Activated CD8-positive, alpha-beta memory T cell treated with anti-CD3 and anti-CD28 coated beads, Interleukin-2, amount 50 U/mL, for 48 hours (primary cell): ENCODE results near the gene DCANP1.

Experiments used
- DNase-seq: peaks from one replicate; pipeline ENCODE4 v3.0.0-alpha.2; 2020

The DCANP1 gene

GRCh38 chr5:135455876-135456237 is 8.7 kb upstream of the DCANP1 start:
- no peak for DNase-seq

- DNase-seq = no peak
Measured at GRCh38 chr5:135454946-135455345, 7.8 kb upstream of the DCANP1 start.

- no peak for DNase-seq
Measured at GRCh38 chr5:135453613-135454012, 6.5 kb upstream of the DCANP1 start.

- no peak for DNase-seq
Measured at GRCh38 chr5:135452321-135453030, 5.3 kb upstream of the DCANP1 start, which contains the start of gene TIFAB. TSS of gene TIFAB (minus strand) at chr5:135452351. CDS start at chr5:135449939, 2,412 bp downstream.

- no peak for DNase-seq
Measured at GRCh38 chr5:135451581-135452320, 4.6 kb upstream of the DCANP1 start.

- no peak for DNase-seq
Measured at GRCh38 chr5:135450952-135451351, 3.8 kb upstream of the DCANP1 start.

- DNase-seq = no peak
Measured at GRCh38 chr5:135450336-135450735, 3.2 kb upstream of the DCANP1 start.

- no peak for DNase-seq
Measured at GRCh38 chr5:135449644-135450043, 2.5 kb upstream of the DCANP1 start.

GRCh38 chr5:135448791-135449507 is 1.8 kb upstream of the DCANP1 start:
- DNase-seq = no peak

- DNase-seq = peak; percentile 18
Measured at GRCh38 chr5:135448071-135448739, 1.1 kb upstream of the DCANP1 start.

GRCh38 chr5:135446615-135447014 is 533 bp downstream of the DCANP1 start:
- peak; percentile 15 for DNase-seq

- DNase-seq = peak; percentile 37
Measured at GRCh38 chr5:135446206-135446605, 942 bp downstream of the DCANP1 start.

GRCh38 chr5:135445306-135445985 is 1.7 kb downstream of the DCANP1 start:
- DNase-seq = peak; percentile 32

GRCh38 chr5:135444881-135445280 is 2.3 kb downstream of the DCANP1 start:
- peak; percentile 32 for DNase-seq

GRCh38 chr5:135444360-135444759 is 2.8 kb downstream of the DCANP1 start:
- DNase-seq = peak; percentile 26

GRCh38 chr5:135443161-135443960 is 3.8 kb downstream of the DCANP1 start:
- peak; percentile 18 for DNase-seq

GRCh38 chr5:135442431-135443160 is 4.6 kb downstream of the DCANP1 start:
- DNase-seq = peak; percentile 33

GRCh38 chr5:135441919-135442318 is 5.2 kb downstream of the DCANP1 start:
- peak; percentile 23 for DNase-seq

- DNase-seq = peak; percentile 34
Measured at GRCh38 chr5:135441350-135441831, 5.8 kb downstream of the DCANP1 start.

GRCh38 chr5:135440916-135441315 is 6.2 kb downstream of the DCANP1 start:
- no peak for DNase-seq
